HEK293 (cell line): ENCODE measurements around the gene KRT33A.

Experiments used
- KLF9 ChIP-seq: fragments of 450-650 bp; formaldehyde crosslinking; IDR thresholded peaks from 2 replicates; pipeline ENCODE4 v1.5.1; 2016; ENCODE audit warnings: missing biosample characterization, missing genetic modification characterization, low read depth
- YY1 ChIP-seq: fragments of 450-650 bp; formaldehyde crosslinking; IDR thresholded peaks from 2 replicates; pipeline ENCODE4 v1.5.1; 2018; ENCODE audit warnings: missing biosample characterization, missing genetic modification characterization
- ZBTB17 ChIP-seq: fragments of 450-650 bp; formaldehyde crosslinking; IDR thresholded peaks from 2 replicates; pipeline ENCODE4 v1.5.1; 2016; ENCODE audit warnings: missing biosample characterization, missing genetic modification characterization
- ZNF707 ChIP-seq: fragments of 450-650 bp; formaldehyde crosslinking; IDR thresholded peaks from 2 replicates; pipeline ENCODE4 v1.5.1; 2016; ENCODE audit warnings: missing biosample characterization, missing genetic modification characterization
- TF ChIP-seq, protein P1 (sequence below): fragments of 450-650 bp; formaldehyde crosslinking; IDR thresholded peaks from 2 replicates; pipeline ENCODE4 v1.5.1; 2016; ENCODE audit warnings: missing biosample characterization, missing genetic modification characterization
- TF ChIP-seq, protein P2 (sequence below): fragments of 450-650 bp; formaldehyde crosslinking; IDR thresholded peaks from 2 replicates; pipeline ENCODE4 v1.5.1; 2016; ENCODE audit warnings: missing biosample characterization, missing genetic modification characterization
- TF ChIP-seq, protein P3 (sequence below): fragments of 450-650 bp; IDR thresholded peaks from 2 replicates; pipeline ENCODE4 v1.5.1; 2018; ENCODE audit warnings: missing biosample characterization, mild to moderate bottlenecking, missing genetic modification characterization

DNA sequence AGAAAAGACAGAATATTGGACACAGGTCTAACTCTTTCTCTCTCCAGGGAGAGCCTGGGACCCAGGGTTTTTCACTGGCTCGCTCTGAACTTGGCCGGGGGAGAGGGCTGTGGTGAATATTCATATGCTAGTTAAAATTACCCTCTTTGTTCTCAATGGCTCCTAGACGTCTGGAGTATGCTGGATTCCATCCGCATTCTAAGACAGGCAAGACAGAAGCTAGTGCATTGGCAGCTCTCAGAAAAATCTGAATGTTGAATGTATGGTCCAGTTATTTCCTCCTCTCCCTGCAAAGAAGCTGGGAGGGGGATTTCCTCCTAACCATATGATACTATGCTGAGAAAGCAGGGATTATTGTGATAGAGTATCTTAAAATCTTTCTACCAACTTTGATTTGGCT, 37.0 kb upstream of the KRT33A start:
- no peak for TF ChIP-seq ZNF707
- TF ChIP-seq, protein P1, sequence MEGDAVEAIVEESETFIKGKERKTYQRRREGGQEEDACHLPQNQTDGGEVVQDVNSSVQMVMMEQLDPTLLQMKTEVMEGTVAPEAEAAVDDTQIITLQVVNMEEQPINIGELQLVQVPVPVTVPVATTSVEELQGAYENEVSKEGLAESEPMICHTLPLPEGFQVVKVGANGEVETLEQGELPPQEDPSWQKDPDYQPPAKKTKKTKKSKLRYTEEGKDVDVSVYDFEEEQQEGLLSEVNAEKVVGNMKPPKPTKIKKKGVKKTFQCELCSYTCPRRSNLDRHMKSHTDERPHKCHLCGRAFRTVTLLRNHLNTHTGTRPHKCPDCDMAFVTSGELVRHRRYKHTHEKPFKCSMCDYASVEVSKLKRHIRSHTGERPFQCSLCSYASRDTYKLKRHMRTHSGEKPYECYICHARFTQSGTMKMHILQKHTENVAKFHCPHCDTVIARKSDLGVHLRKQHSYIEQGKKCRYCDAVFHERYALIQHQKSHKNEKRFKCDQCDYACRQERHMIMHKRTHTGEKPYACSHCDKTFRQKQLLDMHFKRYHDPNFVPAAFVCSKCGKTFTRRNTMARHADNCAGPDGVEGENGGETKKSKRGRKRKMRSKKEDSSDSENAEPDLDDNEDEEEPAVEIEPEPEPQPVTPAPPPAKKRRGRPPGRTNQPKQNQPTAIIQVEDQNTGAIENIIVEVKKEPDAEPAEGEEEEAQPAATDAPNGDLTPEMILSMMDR, result no peak
- TF ChIP-seq KLF9 (tag by site-specific recombination), result no peak
- TF ChIP-seq YY1 (tag by site-specific recombination), result no peak
- TF ChIP-seq, protein P2, sequence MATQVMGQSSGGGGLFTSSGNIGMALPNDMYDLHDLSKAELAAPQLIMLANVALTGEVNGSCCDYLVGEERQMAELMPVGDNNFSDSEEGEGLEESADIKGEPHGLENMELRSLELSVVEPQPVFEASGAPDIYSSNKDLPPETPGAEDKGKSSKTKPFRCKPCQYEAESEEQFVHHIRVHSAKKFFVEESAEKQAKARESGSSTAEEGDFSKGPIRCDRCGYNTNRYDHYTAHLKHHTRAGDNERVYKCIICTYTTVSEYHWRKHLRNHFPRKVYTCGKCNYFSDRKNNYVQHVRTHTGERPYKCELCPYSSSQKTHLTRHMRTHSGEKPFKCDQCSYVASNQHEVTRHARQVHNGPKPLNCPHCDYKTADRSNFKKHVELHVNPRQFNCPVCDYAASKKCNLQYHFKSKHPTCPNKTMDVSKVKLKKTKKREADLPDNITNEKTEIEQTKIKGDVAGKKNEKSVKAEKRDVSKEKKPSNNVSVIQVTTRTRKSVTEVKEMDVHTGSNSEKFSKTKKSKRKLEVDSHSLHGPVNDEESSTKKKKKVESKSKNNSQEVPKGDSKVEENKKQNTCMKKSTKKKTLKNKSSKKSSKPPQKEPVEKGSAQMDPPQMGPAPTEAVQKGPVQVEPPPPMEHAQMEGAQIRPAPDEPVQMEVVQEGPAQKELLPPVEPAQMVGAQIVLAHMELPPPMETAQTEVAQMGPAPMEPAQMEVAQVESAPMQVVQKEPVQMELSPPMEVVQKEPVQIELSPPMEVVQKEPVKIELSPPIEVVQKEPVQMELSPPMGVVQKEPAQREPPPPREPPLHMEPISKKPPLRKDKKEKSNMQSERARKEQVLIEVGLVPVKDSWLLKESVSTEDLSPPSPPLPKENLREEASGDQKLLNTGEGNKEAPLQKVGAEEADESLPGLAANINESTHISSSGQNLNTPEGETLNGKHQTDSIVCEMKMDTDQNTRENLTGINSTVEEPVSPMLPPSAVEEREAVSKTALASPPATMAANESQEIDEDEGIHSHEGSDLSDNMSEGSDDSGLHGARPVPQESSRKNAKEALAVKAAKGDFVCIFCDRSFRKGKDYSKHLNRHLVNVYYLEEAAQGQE (tag by site-specific recombination), result no peak
- TF ChIP-seq, protein P3, sequence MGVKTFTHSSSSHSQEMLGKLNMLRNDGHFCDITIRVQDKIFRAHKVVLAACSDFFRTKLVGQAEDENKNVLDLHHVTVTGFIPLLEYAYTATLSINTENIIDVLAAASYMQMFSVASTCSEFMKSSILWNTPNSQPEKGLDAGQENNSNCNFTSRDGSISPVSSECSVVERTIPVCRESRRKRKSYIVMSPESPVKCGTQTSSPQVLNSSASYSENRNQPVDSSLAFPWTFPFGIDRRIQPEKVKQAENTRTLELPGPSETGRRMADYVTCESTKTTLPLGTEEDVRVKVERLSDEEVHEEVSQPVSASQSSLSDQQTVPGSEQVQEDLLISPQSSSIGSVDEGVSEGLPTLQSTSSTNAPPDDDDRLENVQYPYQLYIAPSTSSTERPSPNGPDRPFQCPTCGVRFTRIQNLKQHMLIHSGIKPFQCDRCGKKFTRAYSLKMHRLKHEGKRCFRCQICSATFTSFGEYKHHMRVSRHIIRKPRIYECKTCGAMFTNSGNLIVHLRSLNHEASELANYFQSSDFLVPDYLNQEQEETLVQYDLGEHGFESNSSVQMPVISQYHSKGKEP (tag by site-specific recombination), result no peak
- TF ChIP-seq ZBTB17 (tag by site-specific recombination), result no peak
